ENCODE measurements around the gene CLIP4.

CLIP4 gene

GRCh38 chr2:29228947-29229346 lies 113.7 kb downstream of the CLIP4 start:
- no peak overlapping the region for H3K4me3 ChIP-seq (ENCODE audit: low read length)
- TF ChIP-seq CTCF (IDR thresholded peaks at IDR 0.05; ENCODE audit: low read depth, low read length, poor library complexity, severe bottlenecking), result no peak
- no peak for TF ChIP-seq EZH2phosphoT487 (IDR thresholded peaks at IDR 0.05; ENCODE audit: borderline replicate concordance, low read length)
- H3K27ac ChIP-seq (ENCODE audit: low read depth, low read length), result no peak overlapping the region
- H3F3A ChIP-seq (ENCODE audit: control insufficient read depth, insufficient read depth), result no peaks in the 10 kb centered on the region
- H3K4me2 ChIP-seq (ENCODE audit: low read length), result no peak overlapping the region
- no peaks in the 10 kb centered on the region for H3K79me2 ChIP-seq (ENCODE audit: control insufficient read depth, low read length)
- H3K27me3 ChIP-seq (ENCODE audit: control insufficient read depth, low read length), result no peaks in the 10 kb centered on the region
- H3K9me3 ChIP-seq (ENCODE audit: control insufficient read depth, insufficient read depth, low read length), result no peaks in the 10 kb centered on the region
- no peaks in the 10 kb centered on the region for H3K4me1 ChIP-seq (ENCODE audit: control insufficient read depth, low read length)
- no peaks in the 10 kb centered on the region for H3K36me3 ChIP-seq (ENCODE audit: control insufficient read depth, low read length)
- H3K9me2 ChIP-seq (replicated peaks; ENCODE audit: control insufficient read depth, low read length), result no peaks in the 10 kb centered on the region
- H4K20me1 ChIP-seq (ENCODE audit: control insufficient read depth, insufficient read depth, low read depth, low read length), result no peaks in the 10 kb centered on the region

- Histone ChIP-seq H3K4me3 (ENCODE audit: low read length) (no peak overlapping the region), H4K20me1 (ENCODE audit: control insufficient read depth, insufficient read depth, low read depth, low read length) (no peaks in the 10 kb centered on the region), H3K9me3 (ENCODE audit: control insufficient read depth, insufficient read depth, low read length) (no peaks in the 10 kb centered on the region), H3K4me2 (ENCODE audit: low read length) (no peak overlapping the region), H3K36me3 (ENCODE audit: control insufficient read depth, low read length) (no peaks in the 10 kb centered on the region), H3K27me3 (ENCODE audit: control insufficient read depth, low read length) (no peaks in the 10 kb centered on the region), H3K4me1 (ENCODE audit: control insufficient read depth, low read length) (no peaks in the 10 kb centered on the region), H3F3A (ENCODE audit: control insufficient read depth, insufficient read depth) (no peaks in the 10 kb centered on the region), H3K27ac (ENCODE audit: low read depth, low read length) (no peak overlapping the region), H3K79me2 (ENCODE audit: control insufficient read depth, low read length) (no peaks in the 10 kb centered on the region), H3K9me2 (replicated peaks; ENCODE audit: control insufficient read depth, low read length) (no peaks in the 10 kb centered on the region)
- TF ChIP-seq EZH2phosphoT487 (IDR thresholded peaks at IDR 0.05; ENCODE audit: borderline replicate concordance, low read length) (no peak), CTCF (IDR thresholded peaks at IDR 0.05; ENCODE audit: low read depth, low read length, poor library complexity, severe bottlenecking) (no peak)
These were observed 114.4 kb downstream of the CLIP4 start for GRCh38 chr2:29229640-29230039.

- TF ChIP-seq CTCF (IDR thresholded peaks at IDR 0.05; ENCODE audit: low read depth, low read length, poor library complexity, severe bottlenecking) (no peak), EZH2phosphoT487 (IDR thresholded peaks at IDR 0.05; ENCODE audit: borderline replicate concordance, low read length) (no peak)
- H3K79me2 ChIP-seq (ENCODE audit: control insufficient read depth, low read length), result no peaks in the 10 kb centered on the region
These were observed 116.8 kb downstream of the CLIP4 start for GRCh38 chr2:29232041-29232440.

GRCh38 chr2:29233428-29233827 lies 118.2 kb downstream of the CLIP4 start:
- TF ChIP-seq CTCF (IDR thresholded peaks at IDR 0.05; ENCODE audit: low read depth, low read length, poor library complexity, severe bottlenecking) (no peak), EZH2phosphoT487 (IDR thresholded peaks at IDR 0.05; ENCODE audit: borderline replicate concordance, low read length) (no peak)
- no peak overlapping the region for H3K4me2 ChIP-seq (ENCODE audit: low read length)
- no peaks in the 10 kb centered on the region for H3K79me2 ChIP-seq (ENCODE audit: control insufficient read depth, low read length)
- no peaks in the 10 kb centered on the region for H3K36me3 ChIP-seq (ENCODE audit: control insufficient read depth, low read length)
- H3K27ac ChIP-seq (ENCODE audit: low read depth, low read length), result no peak overlapping the region
- no peaks in the 10 kb centered on the region for H3K9me3 ChIP-seq (ENCODE audit: control insufficient read depth, insufficient read depth, low read length)
- H3K4me1 ChIP-seq (ENCODE audit: control insufficient read depth, low read length), result no peaks in the 10 kb centered on the region
- H3K4me3 ChIP-seq (ENCODE audit: low read length), result no peak overlapping the region
- no peaks in the 10 kb centered on the region for H3F3A ChIP-seq (ENCODE audit: control insufficient read depth, insufficient read depth)
- H3K9me2 ChIP-seq (replicated peaks; ENCODE audit: control insufficient read depth, low read length), result no peaks in the 10 kb centered on the region
- no peaks in the 10 kb centered on the region for H4K20me1 ChIP-seq (ENCODE audit: control insufficient read depth, insufficient read depth, low read depth, low read length)
- no peaks in the 10 kb centered on the region for H3K27me3 ChIP-seq (ENCODE audit: control insufficient read depth, low read length)

More at GRCh38 chr2:29232041-29232440, 116.8 kb downstream of the CLIP4 start:
- no peaks in the 10 kb centered on the region for H3F3A ChIP-seq (ENCODE audit: control insufficient read depth, insufficient read depth)
- H3K4me2 ChIP-seq (ENCODE audit: low read length), result no peak overlapping the region
- H3K4me1 ChIP-seq (ENCODE audit: control insufficient read depth, low read length), result no peaks in the 10 kb centered on the region
- no peaks in the 10 kb centered on the region for H4K20me1 ChIP-seq (ENCODE audit: control insufficient read depth, insufficient read depth, low read depth, low read length)
- no peak overlapping the region for H3K4me3 ChIP-seq (ENCODE audit: low read length)
- H3K36me3 ChIP-seq (ENCODE audit: control insufficient read depth, low read length), result no peaks in the 10 kb centered on the region
- no peak overlapping the region for H3K27ac ChIP-seq (ENCODE audit: low read depth, low read length)
- no peaks in the 10 kb centered on the region for H3K27me3 ChIP-seq (ENCODE audit: control insufficient read depth, low read length)
- no peaks in the 10 kb centered on the region for H3K9me2 ChIP-seq (replicated peaks; ENCODE audit: control insufficient read depth, low read length)
- H3K9me3 ChIP-seq (ENCODE audit: control insufficient read depth, insufficient read depth, low read length), result no peaks in the 10 kb centered on the region
